Neuronal stem cell (in vitro differentiated cells): Measurements from ENCODE around the gene CYP19A1.
A peak's percentile ranks its signal among the peaks of the same experiment; 100 is the strongest.

ENCODE experiments used
- DNase-seq: peaks from one replicate; pipeline ENCODE4 v3.0.0-alpha.2; 2013; ENCODE audit warnings: low spot score
- H2AFZ ChIP-seq: one replicate; pipeline ENCODE4 v1.6.1; 2013; ENCODE audit warnings: mild to moderate bottlenecking, low read length, inconsistent platforms
- H2AK5ac ChIP-seq: 2 replicates; pipeline ENCODE4 v1.6.1; 2013; ENCODE audit warnings: low read depth, mild to moderate bottlenecking, inconsistent platforms, low read length, moderate library complexity, mixed read lengths
- H2BK120ac ChIP-seq: 2 replicates; pipeline ENCODE4 v1.6.1; 2013; ENCODE audit warnings: low read depth, mild to moderate bottlenecking, inconsistent platforms, low read length, moderate library complexity, mixed read lengths
- H2BK12ac ChIP-seq: one replicate; pipeline ENCODE4 v1.6.1; 2013; ENCODE audit warnings: low read length, inconsistent platforms
- H2BK15ac ChIP-seq: 2 replicates; pipeline ENCODE4 v1.6.1; 2013; ENCODE audit warnings: mild to moderate bottlenecking, low read length, inconsistent platforms, mixed read lengths
- H2BK5ac ChIP-seq: one replicate; pipeline ENCODE4 v1.6.1; 2013; ENCODE audit warnings: inconsistent platforms, mild to moderate bottlenecking, low read length, moderate library complexity
- H3K14ac ChIP-seq: one replicate; pipeline ENCODE4 v1.6.1; 2013; ENCODE audit warnings: low read length, inconsistent platforms
- H3K18ac ChIP-seq: 2 replicates; pipeline ENCODE4 v1.6.1; 2013; ENCODE audit warnings: low read length, inconsistent platforms
- H3K23ac ChIP-seq: 2 replicates; pipeline ENCODE4 v1.6.1; 2013; ENCODE audit warnings: low read depth, mild to moderate bottlenecking, mixed read lengths, low read length, inconsistent platforms; ENCODE audit not compliant: poor library complexity
- H3K27ac ChIP-seq: replicated peaks from 3 replicates; pipeline ENCODE4 v1.5.1; 2013; ENCODE audit warnings: low read length, inconsistent platforms
- H3K27me3 ChIP-seq, 3 experiments: 2 replicates each; pipeline ENCODE4 v1.6.1; 2013; ENCODE audit warnings: low read length in 3 of 3, mild to moderate bottlenecking in 2 of 3, inconsistent platforms in 1 of 3, low read depth in 1 of 3, mixed read lengths in 1 of 3, moderate library complexity in 1 of 3; ENCODE audit not compliant: control insufficient read depth in 3 of 3, insufficient read depth in 3 of 3
- H3K36me3 ChIP-seq, 2 donors: replicated peaks in 1 of 2; 2 replicates each; pipeline ENCODE4 v1.6.1; 2013; ENCODE audit warnings: low read length in 2 of 2; ENCODE audit not compliant: control insufficient read depth in 2 of 2, insufficient read depth in 2 of 2
- H3K4ac ChIP-seq: 2 replicates; pipeline ENCODE4 v1.6.1; 2013; ENCODE audit warnings: inconsistent platforms, mild to moderate bottlenecking, low read length, moderate library complexity
- H3K4me1 ChIP-seq, 2 donors: 1 replicate in 1 of 2; 2 replicates in 1 of 2; pipeline ENCODE4 v1.6.1; 2013; ENCODE audit warnings: low read length in 2 of 2, low read depth in 1 of 2; ENCODE audit not compliant: control insufficient read depth in 2 of 2, insufficient read depth in 1 of 2
- H3K4me2 ChIP-seq: one replicate; pipeline ENCODE4 v1.6.1; 2013; ENCODE audit warnings: mild to moderate bottlenecking, low read length, inconsistent platforms; ENCODE audit not compliant: insufficient read depth, poor library complexity, severe bottlenecking
- H3K4me3 ChIP-seq, 2 donors: 2 replicates each; pipeline ENCODE4 v1.5.1; 2013; ENCODE audit warnings: low read length in 2 of 2, mild to moderate bottlenecking in 2 of 2, inconsistent platforms in 1 of 2, moderate library complexity in 1 of 2
- H3K79me1 ChIP-seq: one replicate; pipeline ENCODE4 v1.6.1; 2013; ENCODE audit warnings: low read depth, mild to moderate bottlenecking, inconsistent platforms, low read length, moderate library complexity
- H3K9ac ChIP-seq: one replicate; pipeline ENCODE4 v1.6.1; 2013; ENCODE audit warnings: mild to moderate bottlenecking, low read depth, low read length, inconsistent platforms; ENCODE audit not compliant: poor library complexity
- H3K9me3 ChIP-seq, 2 donors: replicated peaks in 1 of 2; 2 replicates each; pipeline versions ENCODE3 to v1.6.1; 2013; ENCODE audit warnings: low read length in 2 of 2, mild to moderate bottlenecking in 2 of 2, inconsistent platforms in 1 of 2, low read depth in 1 of 2, mixed read lengths in 1 of 2, moderate library complexity in 1 of 2; ENCODE audit not compliant: control insufficient read depth in 2 of 2, insufficient read depth in 1 of 2
- H4K8ac ChIP-seq: one replicate; pipeline ENCODE4 v1.6.1; 2013; ENCODE audit warnings: low read depth, mild to moderate bottlenecking, inconsistent platforms, low read length, moderate library complexity
- H4K91ac ChIP-seq: one replicate; pipeline ENCODE4 v1.6.1; 2013; ENCODE audit warnings: low read length, low read depth, mild to moderate bottlenecking, inconsistent platforms; ENCODE audit not compliant: poor library complexity
- WGBS, 2 donors: extraction: QIAGEN DNeasy Blood & Tissue Kit; methylation state at CpG; one replicate each; pipeline ENCODE4 v1.1.7; 2013; ENCODE audit warnings: missing lambda C conversion rate in 2 of 2, mixed read lengths in 1 of 2; ENCODE audit not compliant: insufficient read length in 2 of 2, insufficient replicate concordance in 1 of 2; ENCODE audit errors: extremely low coverage in 2 of 2; 5-methylcytosine and 5-hydroxymethylcytosine counted together

The CYP19A1 gene

DNA sequence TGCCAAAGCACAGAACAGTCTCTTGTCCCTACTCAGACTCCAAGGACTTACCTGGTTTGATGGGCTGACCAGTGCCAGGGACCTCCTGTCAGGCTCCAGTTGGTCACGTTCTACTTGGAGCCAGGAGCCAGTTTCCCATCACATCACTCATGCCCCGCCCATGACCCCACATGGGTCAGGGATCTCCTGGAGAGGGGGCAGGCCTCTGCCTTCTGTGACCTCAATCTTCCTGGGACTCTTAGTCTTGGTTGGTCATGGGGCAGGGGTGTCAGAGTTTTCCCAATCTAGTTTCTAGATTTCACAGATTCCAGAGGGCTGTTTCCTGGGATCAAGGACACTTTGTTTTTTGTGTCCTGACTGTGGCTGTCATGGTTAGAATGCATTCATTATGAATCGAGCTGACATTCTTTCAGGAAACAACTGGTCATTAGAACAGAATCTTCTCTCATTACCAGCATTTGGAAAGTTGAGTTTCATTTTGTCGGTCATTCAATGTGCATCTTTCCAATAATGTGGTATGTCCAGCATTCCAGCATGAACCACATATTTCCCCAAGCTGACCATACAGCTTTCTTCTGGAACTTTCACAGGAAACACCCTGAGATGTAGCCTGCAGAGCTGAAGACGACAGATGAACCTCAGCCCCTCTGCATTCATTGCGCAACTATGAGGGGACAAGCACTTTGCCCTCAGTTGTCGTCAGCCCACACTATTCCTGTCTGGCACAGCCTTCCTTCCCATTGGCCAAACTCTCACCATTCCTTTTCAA lies 19.8 kb downstream of the CYP19A1 start:
- H3K27me3 ChIP-seq, result no peaks in the 10 kb centered on the region
- H3K9me3 ChIP-seq, result no peaks in the 10 kb centered on the region
- H3K36me3 ChIP-seq, result no peaks in the 10 kb centered on the region
- DNase-seq, result no peak
- H3K4me3 ChIP-seq, result no peak overlapping the region
- peaks cover 0 to 2% of the 10 kb centered on the region in 2 donors for H3K4me1 ChIP-seq
- H3K18ac ChIP-seq, result no peak overlapping the region
- H4K91ac ChIP-seq, result no peak overlapping the region
- H2BK12ac ChIP-seq, result no peak overlapping the region
- H3K4ac ChIP-seq, result no peak overlapping the region
- no peaks in the 10 kb centered on the region for H3K79me1 ChIP-seq
- no CpG with 5 or more reads among the region's 7 CpGs for WGBS, 2 donors
- H2BK5ac ChIP-seq, result no peak overlapping the region
- H3K27ac ChIP-seq, result no peak overlapping the region
- no peak overlapping the region for H4K8ac ChIP-seq
- no peak overlapping the region for H2AFZ ChIP-seq
- H3K23ac ChIP-seq, result no peak overlapping the region
- no peak overlapping the region for H3K9ac ChIP-seq
- H3K4me2 ChIP-seq, result no peak overlapping the region
- no peak overlapping the region for H2BK15ac ChIP-seq
- H3K14ac ChIP-seq, result no peak overlapping the region
- no peak overlapping the region for H2AK5ac ChIP-seq
- no peak overlapping the region for H2BK120ac ChIP-seq

DNA sequence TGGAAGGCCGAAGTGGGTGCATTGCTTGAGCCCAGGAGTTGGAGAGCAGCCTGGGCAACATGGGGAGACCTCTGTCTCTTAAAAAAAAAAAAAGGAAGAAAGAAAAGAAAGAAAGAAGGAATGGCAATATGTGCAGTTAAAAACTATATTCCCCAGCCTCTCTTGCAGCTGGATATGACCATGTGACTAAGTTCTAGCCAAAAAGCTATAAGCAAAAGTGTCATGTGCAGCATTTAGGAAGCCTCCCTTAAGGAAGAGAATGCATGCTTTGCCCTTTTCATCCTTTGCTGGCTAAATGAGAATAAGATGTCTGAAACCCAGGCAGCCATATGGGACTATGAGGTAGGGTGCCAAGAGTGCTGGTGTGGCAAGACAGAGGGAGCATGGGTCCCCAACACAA lies 21.8 kb downstream of the CYP19A1 start:
- no peak overlapping the region for H3K4me3 ChIP-seq
- H4K8ac ChIP-seq, result no peak overlapping the region
- no peak overlapping the region for H4K91ac ChIP-seq
- H2AFZ ChIP-seq, result no peak overlapping the region
- DNase-seq, result no peak
- H2AK5ac ChIP-seq, result no peak overlapping the region
- no peaks in the 10 kb centered on the region for H3K79me1 ChIP-seq
- H3K4ac ChIP-seq, result no peak overlapping the region
- H3K9me3 ChIP-seq, result no peaks in the 10 kb centered on the region
- H3K18ac ChIP-seq, result no peak overlapping the region
- no peak overlapping the region for H2BK5ac ChIP-seq
- no peaks in the 10 kb centered on the region for H3K27me3 ChIP-seq
- H3K4me1 ChIP-seq, result no peaks in the 10 kb centered on the region
- H2BK12ac ChIP-seq, result no peak overlapping the region
- no peak overlapping the region for H2BK15ac ChIP-seq
- no peak overlapping the region for H3K9ac ChIP-seq
- no peak overlapping the region for H3K14ac ChIP-seq
- no CpG with 5 or more reads among the region's 1 CpG for WGBS, 2 donors
- no peak overlapping the region for H3K27ac ChIP-seq
- no peak overlapping the region for H3K4me2 ChIP-seq
- H3K36me3 ChIP-seq, result no peaks in the 10 kb centered on the region
- H3K23ac ChIP-seq, result no peak overlapping the region
- no peak overlapping the region for H2BK120ac ChIP-seq

DNA sequence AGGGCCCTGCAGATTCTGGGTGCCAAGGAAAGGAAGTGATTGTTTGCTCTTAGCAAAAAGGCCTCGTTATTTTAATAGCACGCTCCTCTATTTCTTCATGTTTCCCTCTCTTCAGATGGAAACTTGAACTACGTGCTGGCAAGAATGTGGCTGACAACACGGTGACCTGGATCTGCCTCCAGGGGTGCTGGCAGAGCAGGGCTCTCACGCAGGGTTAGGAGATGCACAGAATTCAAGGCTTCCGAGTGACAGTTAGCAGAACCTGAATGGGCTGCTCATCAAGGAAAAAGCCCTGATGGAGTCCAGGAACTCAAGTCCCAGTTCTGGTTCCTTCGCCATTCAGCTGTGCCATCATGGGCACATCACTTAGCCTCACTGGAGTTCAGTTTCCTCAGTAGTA lies 22.7 kb downstream of the CYP19A1 start:
- no CpG with 5 or more reads among the region's 7 CpGs for WGBS, 2 donors
- H4K91ac ChIP-seq, result no peak overlapping the region

DNA sequence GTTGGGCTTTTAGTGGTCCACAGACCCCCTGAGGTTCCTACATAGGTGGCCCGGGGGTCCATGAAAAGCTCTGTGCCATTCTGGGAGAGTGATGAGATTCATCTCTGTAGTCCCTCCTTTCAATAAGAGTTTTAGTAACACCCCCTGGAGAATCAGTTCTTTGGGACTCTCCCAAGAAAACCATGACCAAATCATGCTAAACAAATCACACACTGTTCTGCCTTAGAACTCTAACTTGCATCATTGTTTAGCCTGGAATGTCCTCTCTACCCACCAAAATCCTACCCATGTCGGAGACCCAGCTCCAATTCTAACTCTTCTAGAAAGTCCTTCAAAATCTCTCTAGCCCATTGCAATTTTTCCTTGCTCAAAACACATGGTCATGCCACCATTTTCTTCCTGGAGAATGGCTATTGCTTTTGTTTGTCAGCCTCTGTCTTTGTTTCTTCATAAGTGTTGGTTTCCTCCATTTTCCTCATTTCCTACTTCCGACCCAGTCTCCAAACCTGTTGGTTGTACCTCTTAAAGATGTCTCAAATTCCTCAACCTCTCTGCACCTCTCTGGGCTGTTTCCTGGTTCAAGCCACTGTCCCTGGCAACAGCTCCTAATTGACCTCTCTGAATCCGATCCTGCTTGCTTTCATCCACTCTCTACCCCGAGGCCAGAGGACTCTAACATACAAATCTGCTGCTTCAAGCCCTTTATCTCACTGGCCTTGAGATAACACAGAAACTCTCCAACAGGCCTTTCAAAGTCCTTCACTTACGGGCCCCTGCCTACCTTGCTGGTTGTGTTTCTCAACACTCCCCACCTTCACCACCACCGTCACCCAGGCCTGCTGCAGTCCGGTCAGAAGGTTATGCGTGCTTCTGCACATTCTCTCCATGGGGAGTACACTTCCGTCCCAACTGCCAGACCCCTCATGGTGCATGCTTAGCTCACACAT lies 23.7 kb downstream of the CYP19A1 start:
- Histone ChIP-seq H2BK15ac (no peak overlapping the region), H3K23ac (no peak overlapping the region), H3K18ac (peak overlapping the region; percentile 18), H4K91ac (no peak overlapping the region), H3K9me3 (no peaks in the 10 kb centered on the region), H3K27me3 (no peaks in the 10 kb centered on the region), H3K4me1 (no peaks in the 10 kb centered on the region), H4K8ac (no peak overlapping the region), H3K27ac (no peak overlapping the region), H3K36me3 (no peaks in the 10 kb centered on the region), H3K4me3 (no peak overlapping the region), H2AFZ (no peak overlapping the region), H2BK120ac (no peak overlapping the region), H2BK5ac (no peak overlapping the region), H3K4ac (no peak overlapping the region), H3K9ac (no peak overlapping the region), H2AK5ac (no peak overlapping the region), H2BK12ac (no peak overlapping the region), H3K4me2 (no peak overlapping the region), H3K14ac (no peak overlapping the region), H3K79me1 (no peaks in the 10 kb centered on the region)
- no peak for DNase-seq
- no CpG with 5 or more reads among the region's 10 CpGs for WGBS, 2 donors

More for the DNA sequence above, 22.7 kb downstream of the CYP19A1 start:
- H3K9ac ChIP-seq, result no peak overlapping the region
- H3K4me2 ChIP-seq, result no peak overlapping the region
- H2BK120ac ChIP-seq, result no peak overlapping the region
- no peak overlapping the region for H3K27ac ChIP-seq
- H3K14ac ChIP-seq, result no peak overlapping the region
- no peak overlapping the region for H3K23ac ChIP-seq
- H2AK5ac ChIP-seq, result no peak overlapping the region
- no peak overlapping the region for H4K8ac ChIP-seq
- no peaks in the 10 kb centered on the region for H3K27me3 ChIP-seq
- no peak overlapping the region for H2BK15ac ChIP-seq
- no peak overlapping the region for H2BK5ac ChIP-seq
- no peaks in the 10 kb centered on the region for H3K4me1 ChIP-seq
- no peak overlapping the region for H3K18ac ChIP-seq
- H3K4ac ChIP-seq, result no peak overlapping the region
- H3K9me3 ChIP-seq, result no peaks in the 10 kb centered on the region
- no peak overlapping the region for H2AFZ ChIP-seq
- no peaks in the 10 kb centered on the region for H3K36me3 ChIP-seq
- H3K4me3 ChIP-seq, result no peak overlapping the region
- H3K79me1 ChIP-seq, result no peaks in the 10 kb centered on the region
- no peak for DNase-seq
- no peak overlapping the region for H2BK12ac ChIP-seq
